Neuronal stem cell (in vitro differentiated cells): ENCODE data around the gene CAND1.

Source experiments
- DNase-seq: peaks from one replicate; pipeline ENCODE4 v3.0.0-alpha.2; 2013; ENCODE audit warnings: low spot score
- H2AFZ ChIP-seq: one replicate; pipeline ENCODE4 v1.6.1; 2013; ENCODE audit warnings: mild to moderate bottlenecking, low read length, inconsistent platforms
- H2AK5ac ChIP-seq: 2 replicates; pipeline ENCODE4 v1.6.1; 2013; ENCODE audit warnings: low read depth, mild to moderate bottlenecking, inconsistent platforms, low read length, moderate library complexity, mixed read lengths
- H2BK120ac ChIP-seq: 2 replicates; pipeline ENCODE4 v1.6.1; 2013; ENCODE audit warnings: low read depth, mild to moderate bottlenecking, inconsistent platforms, low read length, moderate library complexity, mixed read lengths
- H2BK12ac ChIP-seq: one replicate; pipeline ENCODE4 v1.6.1; 2013; ENCODE audit warnings: low read length, inconsistent platforms
- H2BK15ac ChIP-seq: 2 replicates; pipeline ENCODE4 v1.6.1; 2013; ENCODE audit warnings: mild to moderate bottlenecking, low read length, inconsistent platforms, mixed read lengths
- H2BK5ac ChIP-seq: one replicate; pipeline ENCODE4 v1.6.1; 2013; ENCODE audit warnings: inconsistent platforms, mild to moderate bottlenecking, low read length, moderate library complexity
- H3K14ac ChIP-seq: one replicate; pipeline ENCODE4 v1.6.1; 2013; ENCODE audit warnings: low read length, inconsistent platforms
- H3K18ac ChIP-seq: 2 replicates; pipeline ENCODE4 v1.6.1; 2013; ENCODE audit warnings: low read length, inconsistent platforms
- H3K23ac ChIP-seq: 2 replicates; pipeline ENCODE4 v1.6.1; 2013; ENCODE audit warnings: low read depth, mild to moderate bottlenecking, mixed read lengths, low read length, inconsistent platforms; ENCODE audit not compliant: poor library complexity
- H3K27ac ChIP-seq: replicated peaks from 3 replicates; pipeline ENCODE4 v1.5.1; 2013; ENCODE audit warnings: low read length, inconsistent platforms
- H3K27me3 ChIP-seq, 3 experiments: 2 replicates each; pipeline ENCODE4 v1.6.1; 2013; ENCODE audit warnings: low read length in 3 of 3, mild to moderate bottlenecking in 2 of 3, inconsistent platforms in 1 of 3, low read depth in 1 of 3, mixed read lengths in 1 of 3, moderate library complexity in 1 of 3; ENCODE audit not compliant: control insufficient read depth in 3 of 3, insufficient read depth in 3 of 3
- H3K36me3 ChIP-seq, 2 donors: replicated peaks in 1 of 2; 2 replicates each; pipeline ENCODE4 v1.6.1; 2013; ENCODE audit warnings: low read length in 2 of 2; ENCODE audit not compliant: control insufficient read depth in 2 of 2, insufficient read depth in 2 of 2
- H3K4ac ChIP-seq: 2 replicates; pipeline ENCODE4 v1.6.1; 2013; ENCODE audit warnings: inconsistent platforms, mild to moderate bottlenecking, low read length, moderate library complexity
- H3K4me1 ChIP-seq, 2 donors: 1 replicate in 1 of 2; 2 replicates in 1 of 2; pipeline ENCODE4 v1.6.1; 2013; ENCODE audit warnings: low read length in 2 of 2, low read depth in 1 of 2; ENCODE audit not compliant: control insufficient read depth in 2 of 2, insufficient read depth in 1 of 2
- H3K4me2 ChIP-seq: one replicate; pipeline ENCODE4 v1.6.1; 2013; ENCODE audit warnings: mild to moderate bottlenecking, low read length, inconsistent platforms; ENCODE audit not compliant: insufficient read depth, poor library complexity, severe bottlenecking
- H3K4me3 ChIP-seq, 2 donors: 2 replicates each; pipeline ENCODE4 v1.5.1; 2013; ENCODE audit warnings: low read length in 2 of 2, mild to moderate bottlenecking in 2 of 2, inconsistent platforms in 1 of 2, moderate library complexity in 1 of 2
- H3K79me1 ChIP-seq: one replicate; pipeline ENCODE4 v1.6.1; 2013; ENCODE audit warnings: low read depth, mild to moderate bottlenecking, inconsistent platforms, low read length, moderate library complexity
- H3K9ac ChIP-seq: one replicate; pipeline ENCODE4 v1.6.1; 2013; ENCODE audit warnings: mild to moderate bottlenecking, low read depth, low read length, inconsistent platforms; ENCODE audit not compliant: poor library complexity
- H3K9me3 ChIP-seq, 2 donors: replicated peaks in 1 of 2; 2 replicates each; pipeline versions ENCODE3 to v1.6.1; 2013; ENCODE audit warnings: low read length in 2 of 2, mild to moderate bottlenecking in 2 of 2, inconsistent platforms in 1 of 2, low read depth in 1 of 2, mixed read lengths in 1 of 2, moderate library complexity in 1 of 2; ENCODE audit not compliant: control insufficient read depth in 2 of 2, insufficient read depth in 1 of 2
- H4K8ac ChIP-seq: one replicate; pipeline ENCODE4 v1.6.1; 2013; ENCODE audit warnings: low read depth, mild to moderate bottlenecking, inconsistent platforms, low read length, moderate library complexity
- H4K91ac ChIP-seq: one replicate; pipeline ENCODE4 v1.6.1; 2013; ENCODE audit warnings: low read length, low read depth, mild to moderate bottlenecking, inconsistent platforms; ENCODE audit not compliant: poor library complexity
- WGBS, 2 donors: extraction: QIAGEN DNeasy Blood & Tissue Kit; methylation state at CpG; one replicate each; pipeline ENCODE4 v1.1.7; 2013; ENCODE audit warnings: missing lambda C conversion rate in 2 of 2, mixed read lengths in 1 of 2; ENCODE audit not compliant: insufficient read length in 2 of 2, insufficient replicate concordance in 1 of 2; ENCODE audit errors: extremely low coverage in 2 of 2; 5-methylcytosine and 5-hydroxymethylcytosine counted together

CAND1 gene

GRCh38 chr12:67320614-67321295 lies 51.6 kb downstream of the CAND1 start:
- Histone ChIP-seq H3K23ac (no peak overlapping the region), H3K9ac (no peak overlapping the region), H3K27ac (no peak overlapping the region), H3K18ac (no peak overlapping the region), H3K9me3 (peaks cover 15 to 25% of the 10 kb centered on the region in 2 donors), H3K4me3 (no peak overlapping the region), H3K27me3 (no peaks in the 10 kb centered on the region), H2AK5ac (no peak overlapping the region), H2BK15ac (no peak overlapping the region), H2AFZ (no peak overlapping the region), H4K8ac (no peak overlapping the region), H3K4me2 (no peak overlapping the region), H3K4ac (no peak overlapping the region), H2BK120ac (no peak overlapping the region), H3K14ac (no peak overlapping the region), H2BK5ac (no peak overlapping the region), H3K79me1 (no peaks in the 10 kb centered on the region), H3K4me1 (no peaks in the 10 kb centered on the region), H4K91ac (no peak overlapping the region), H2BK12ac (no peak overlapping the region), H3K36me3 (peaks cover 6 to 71% of the 10 kb centered on the region in 2 donors)
- WGBS, 2 donors, result no CpG with 5 or more reads among the region's 3 CpGs
- DNase-seq, result no peak

GRCh38 chr12:67322580-67322979 lies 53.4 kb downstream of the CAND1 start:
- Histone ChIP-seq H2BK5ac (no peak overlapping the region), H3K27ac (no peak overlapping the region), H2BK15ac (no peak overlapping the region), H3K4me1 (no peaks in the 10 kb centered on the region), H3K23ac (no peak overlapping the region), H4K91ac (no peak overlapping the region), H2AFZ (no peak overlapping the region), H3K79me1 (no peaks in the 10 kb centered on the region), H3K9me3 (peaks cover 15 to 25% of the 10 kb centered on the region in 2 donors), H3K4ac (no peak overlapping the region), H2BK12ac (no peak overlapping the region), H3K4me2 (no peak overlapping the region), H4K8ac (no peak overlapping the region), H3K14ac (no peak overlapping the region), H2BK120ac (no peak overlapping the region), H3K18ac (no peak overlapping the region), H3K27me3 (no peaks in the 10 kb centered on the region), H2AK5ac (no peak overlapping the region), H3K4me3 (no peak overlapping the region), H3K9ac (no peak overlapping the region), H3K36me3 (peaks cover 3 to 55% of the 10 kb centered on the region in 2 donors)
- WGBS, 2 donors, result no CpG with 5 or more reads among the region's 12 CpGs
- DNase-seq, result no peak

GRCh38 chr12:67323007-67323406 lies 53.8 kb downstream of the CAND1 start:
- no peak overlapping the region for H2BK120ac ChIP-seq
- no peaks in the 10 kb centered on the region for H3K79me1 ChIP-seq
- no peak overlapping the region for H2AFZ ChIP-seq
- no peak overlapping the region for H4K8ac ChIP-seq
- no peaks in the 10 kb centered on the region for H3K27me3 ChIP-seq
- no peak overlapping the region for H3K4ac ChIP-seq
- H3K9ac ChIP-seq, result no peak overlapping the region
- H3K27ac ChIP-seq, result no peak overlapping the region
- H3K18ac ChIP-seq, result no peak overlapping the region
- no peak overlapping the region for H3K4me2 ChIP-seq
- no peak overlapping the region for H2BK5ac ChIP-seq
- DNase-seq, result no peak
- H3K4me1 ChIP-seq, result no peaks in the 10 kb centered on the region
- no peak overlapping the region for H2AK5ac ChIP-seq
- H3K9me3 ChIP-seq, result peaks cover 15 to 25% of the 10 kb centered on the region in 2 donors
- peaks cover 3 to 51% of the 10 kb centered on the region in 2 donors for H3K36me3 ChIP-seq
- H2BK15ac ChIP-seq, result no peak overlapping the region
- H4K91ac ChIP-seq, result no peak overlapping the region
- H3K4me3 ChIP-seq, result no peak overlapping the region
- H3K23ac ChIP-seq, result no peak overlapping the region
- H2BK12ac ChIP-seq, result no peak overlapping the region
- WGBS, 2 donors, result no CpG with 5 or more reads among the region's 3 CpGs
- H3K14ac ChIP-seq, result no peak overlapping the region

- no peak overlapping the region for H2BK5ac ChIP-seq
Observed at GRCh38 chr12:67326637-67327036, 57.5 kb downstream of the CAND1 start.

More at GRCh38 chr12:67326637-67327036, 57.5 kb downstream of the CAND1 start:
- Histone ChIP-seq H3K23ac (no peak overlapping the region), H3K4ac (no peak overlapping the region), H2AFZ (no peak overlapping the region), H3K14ac (no peak overlapping the region), H3K27ac (no peak overlapping the region), H3K18ac (no peak overlapping the region), H3K36me3 (peaks cover 3 to 14% of the 10 kb centered on the region in 2 donors), H2AK5ac (no peak overlapping the region), H2BK120ac (no peak overlapping the region), H3K4me2 (no peak overlapping the region), H3K9ac (no peak overlapping the region), H3K27me3 (no peaks in the 10 kb centered on the region), H3K79me1 (no peaks in the 10 kb centered on the region), H4K91ac (no peak overlapping the region), H3K4me3 (no peak overlapping the region), H4K8ac (no peak overlapping the region), H2BK12ac (no peak overlapping the region), H2BK15ac (no peak overlapping the region), H3K4me1 (no peaks in the 10 kb centered on the region), H3K9me3 (peaks cover 15 to 19% of the 10 kb centered on the region in 2 donors)
- no peak for DNase-seq
